ENCODE results near the gene NMT1. TPM values are rescaled to one million over a fixed set of nuclear protein-coding genes. Genes with fewer than 3 reads are reported as not detected.

Gene NMT1
- total and polyA plus RNA-seq, 2 of the 13 experiments (the other 11 are each of a cell fraction or from before 2014, with no cell fraction given): 75.7 to 142 TPM

GRCh38 chr17:45101883-45102811 is 41.0 kb downstream of the NMT1 start (continued):
- no peak for TF ChIP-seq ZNF407 (CRISPR knock-in tag; IDR thresholded peaks at IDR 0.05; ENCODE audit: not compliant biosample characterization)
- TF ChIP-seq SIN3A (IDR thresholded peaks at IDR 0.05; ENCODE audit: borderline replicate concordance, low read depth, low read length): 0 out of 2 replicates have a peak, but pooled peaks have one; percentile 47
- no peak for TF ChIP-seq ONECUT2 (CRISPR knock-in tag; IDR thresholded peaks at IDR 0.05)
- no peak for TF ChIP-seq IRF1 (CRISPR knock-in tag; IDR thresholded peaks at IDR 0.05; ENCODE audit: low read depth)
- no peak for TF ChIP-seq ZNF431 (CRISPR knock-in tag; IDR thresholded peaks at IDR 0.05; ENCODE audit: borderline replicate concordance, low read depth)
- TF ChIP-seq SRSF9 (IDR thresholded peaks at IDR 0.05; ENCODE audit: borderline replicate concordance, insufficient read depth, low read depth, low read length, poor library complexity, severe bottlenecking): no peak
- TF ChIP-seq ZNF282 (IDR thresholded peaks at IDR 0.05; ENCODE audit: partially characterized antibody): no peak
- TF ChIP-seq AFF4 (CRISPR knock-in tag; IDR thresholded peaks at IDR 0.05): no peak
- no peak for TF ChIP-seq ZNF326 (CRISPR knock-in tag; IDR thresholded peaks at IDR 0.05; ENCODE audit: borderline replicate concordance)
- 0 out of 2 replicates have a peak, but pooled peaks have one; percentile 70 for TF ChIP-seq ZNF615 (CRISPR knock-in tag; IDR thresholded peaks at IDR 0.05; ENCODE audit: borderline replicate concordance)
- TF ChIP-seq WIZ (CRISPR knock-in tag; IDR thresholded peaks at IDR 0.05): no peak
- TF ChIP-seq PHF21A (CRISPR knock-in tag; IDR thresholded peaks at IDR 0.05): peak; percentile 95
- no peak for TF ChIP-seq ZNF543 (CRISPR knock-in tag; IDR thresholded peaks at IDR 0.05)

All from HepG2 (cell line).